GM18520 (cell line): ENCODE data around the gene GET4.
"Not testable (repeated sequence)": the region's sequence is repeated elsewhere in the genome, so short reads cannot be mapped to it uniquely, and the experiment has no call there.

ENCODE experiments used
- ATAC-seq: cut with Tn5 transposase; IDR thresholded peaks from one replicate; pipeline ENCODE4 v1.9.1; 2021; ENCODE audit not compliant: unreplicated experiment

GET4 gene

GRCh38 chr7:911791-912480 lies 35.6 kb downstream of the GET4 start:
- no peak for ATAC-seq

GRCh38 chr7:913736-914520 lies 37.6 kb downstream of the GET4 start:
- no peak for ATAC-seq

GRCh38 chr7:914521-915194 lies 38.3 kb downstream of the GET4 start:
- no peak for ATAC-seq

GRCh38 chr7:915291-916218 lies 39.2 kb downstream of the GET4 start:
- ATAC-seq = no peak

- no peak for ATAC-seq
These were observed 40.1 kb downstream of the GET4 start for GRCh38 chr7:916291-916941.

- ATAC-seq = no peak
These were observed 41.1 kb downstream of the GET4 start for GRCh38 chr7:917255-918117.

- ATAC-seq = no peak
These were observed 41.7 kb downstream of the GET4 start for GRCh38 chr7:918118-918425.

GRCh38 chr7:918441-919113 lies 42.2 kb downstream of the GET4 start:
- ATAC-seq = no peak

GRCh38 chr7:919114-919442 lies 42.7 kb downstream of the GET4 start:
- no peak for ATAC-seq

- no peak for ATAC-seq
These were observed 43.6 kb downstream of the GET4 start for GRCh38 chr7:919924-920341.

- ATAC-seq = no peak
These were observed 44.2 kb downstream of the GET4 start for GRCh38 chr7:920351-921070.

- no peak for ATAC-seq
These were observed 44.7 kb downstream of the GET4 start for GRCh38 chr7:921071-921461.

- no peak for ATAC-seq
These were observed 45.4 kb downstream of the GET4 start for GRCh38 chr7:921581-922333.

- no peak for ATAC-seq
These were observed 46.2 kb downstream of the GET4 start for GRCh38 chr7:922334-923107.

- ATAC-seq = peak; percentile 49
These were observed 47.0 kb downstream of the GET4 start for GRCh38 chr7:923108-924041.

- ATAC-seq = not testable (repeated sequence)
These were observed 47.7 kb downstream of the GET4 start for GRCh38 chr7:924042-924441.
